HG03045 (cell line): ENCODE measurements around the gene NOXA1.
"Not testable (repeated sequence)": the region's sequence is repeated elsewhere in the genome, so short reads cannot be mapped to it uniquely, and the experiment has no call there.

ENCODE experiments used
- ATAC-seq: cut with Tn5 transposase; IDR thresholded peaks from one replicate; pipeline ENCODE4 v1.9.1; 2021; ENCODE audit warnings: mild to moderate bottlenecking, moderate library complexity; ENCODE audit not compliant: unreplicated experiment

Gene NOXA1

GRCh38 chr9:137437691-137438590 is 14.7 kb downstream of the NOXA1 start:
- no peak for ATAC-seq

- no peak for ATAC-seq
Measured at GRCh38 chr9:137438591-137439157, 15.5 kb downstream of the NOXA1 start.

- no peak for ATAC-seq
Measured at GRCh38 chr9:137439158-137439714, 16.0 kb downstream of the NOXA1 start.

- no peak for ATAC-seq
Measured at GRCh38 chr9:137441289-137441934, 18.2 kb downstream of the NOXA1 start, which contains the start of gene ENTPD8. Gene ENTPD8 (minus strand): TSS chr9:137441357. CDS start chr9:137438285, 3,072 bp downstream.

- ATAC-seq = no peak
Measured at GRCh38 chr9:137441935-137442321, 18.7 kb downstream of the NOXA1 start.

- ATAC-seq = no peak
Measured at GRCh38 chr9:137444106-137444790, 21.1 kb downstream of the NOXA1 start.

- ATAC-seq = peak; percentile 56
Measured at GRCh38 chr9:137445275-137445807, 22.1 kb downstream of the NOXA1 start.

GRCh38 chr9:137445930-137446431 is 22.8 kb downstream of the NOXA1 start:
- ATAC-seq = no peak

GRCh38 chr9:137446851-137447471 is 23.8 kb downstream of the NOXA1 start:
- no peak for ATAC-seq

GRCh38 chr9:137447722-137448601 is 24.8 kb downstream of the NOXA1 start:
- no peak for ATAC-seq

GRCh38 chr9:137448602-137448962 is 25.4 kb downstream of the NOXA1 start:
- ATAC-seq = no peak

GRCh38 chr9:137449081-137449844 is 26.1 kb downstream of the NOXA1 start:
- ATAC-seq = no peak

GRCh38 chr9:137449931-137450538 is 26.8 kb downstream of the NOXA1 start:
- no peak for ATAC-seq

- ATAC-seq = not testable (repeated sequence)
Measured at GRCh38 chr9:137450539-137451222, 27.5 kb downstream of the NOXA1 start.

- ATAC-seq = not testable (repeated sequence)
Measured at GRCh38 chr9:137451264-137452005, 28.2 kb downstream of the NOXA1 start.

- ATAC-seq = no peak
Measured at GRCh38 chr9:137452006-137452760, 29.0 kb downstream of the NOXA1 start.
